ENCODE measurements around the gene ANO6.
A peak's percentile ranks its signal among the peaks of the same experiment; 100 is the strongest.

The ANO6 gene

GRCh38 chr12:45407981-45408728 is 192.3 kb downstream of the ANO6 start:
- DNase-seq (ENCODE audit: low read depth), result no peak

GRCh38 chr12:45408729-45409114 is 192.8 kb downstream of the ANO6 start:
- DNase-seq (ENCODE audit: low read depth), result no peak

- peak; percentile 60 for DNase-seq (ENCODE audit: low read depth)
These were observed 194.1 kb downstream of the ANO6 start for GRCh38 chr12:45409966-45410365.

GRCh38 chr12:45411626-45412025 is 195.7 kb downstream of the ANO6 start:
- DNase-seq (ENCODE audit: low read depth), result no peak

GRCh38 chr12:45415393-45415817 is 199.5 kb downstream of the ANO6 start:
- DNase-seq (ENCODE audit: low read depth), result peak; percentile 99

- DNase-seq (ENCODE audit: low read depth), result no peak
These were observed 200.2 kb downstream of the ANO6 start for GRCh38 chr12:45416126-45416525.

GRCh38 chr12:45418520-45418919 is 202.6 kb downstream of the ANO6 start:
- DNase-seq (ENCODE audit: low read depth), result no peak

GRCh38 chr12:45419317-45419814 is 203.5 kb downstream of the ANO6 start:
- DNase-seq (ENCODE audit: low read depth), result no peak

- DNase-seq (ENCODE audit: low read depth), result no peak
These were observed 205.8 kb downstream of the ANO6 start for GRCh38 chr12:45421736-45422135.

GRCh38 chr12:45423931-45424330 is 208.0 kb downstream of the ANO6 start:
- DNase-seq (ENCODE audit: low read depth), result no peak

- peak; percentile 55 for DNase-seq (ENCODE audit: low read depth)
These were observed 209.5 kb downstream of the ANO6 start for GRCh38 chr12:45425426-45425825.

- no peak for DNase-seq (ENCODE audit: low read depth)
These were observed 210.4 kb downstream of the ANO6 start for GRCh38 chr12:45426294-45426693.

GRCh38 chr12:45427042-45427441 is 211.1 kb downstream of the ANO6 start:
- no peak for DNase-seq (ENCODE audit: low read depth)

- no peak for DNase-seq (ENCODE audit: low read depth)
These were observed 213.9 kb downstream of the ANO6 start for GRCh38 chr12:45429831-45430230.

- no peak for DNase-seq (ENCODE audit: low read depth)
These were observed 215.2 kb downstream of the ANO6 start for GRCh38 chr12:45431126-45431525.

GRCh38 chr12:45432710-45433109 is 216.8 kb downstream of the ANO6 start:
- no peak for DNase-seq (ENCODE audit: low read depth)

GRCh38 chr12:45433441-45433868 is 217.6 kb downstream of the ANO6 start:
- no peak for DNase-seq (ENCODE audit: low read depth)

- DNase-seq (ENCODE audit: low read depth), result no peak
These were observed 218.2 kb downstream of the ANO6 start for GRCh38 chr12:45434094-45434493.

- no peak for DNase-seq (ENCODE audit: low read depth)
These were observed 220.2 kb downstream of the ANO6 start for GRCh38 chr12:45435945-45436710.

- DNase-seq (ENCODE audit: low read depth), result no peak
These were observed 223.1 kb downstream of the ANO6 start for GRCh38 chr12:45439039-45439438.

GRCh38 chr12:45446013-45446412 is 230.1 kb downstream of the ANO6 start:
- DNase-seq (ENCODE audit: low read depth), result no peak

- no peak for DNase-seq (ENCODE audit: low read depth)
These were observed 242.3 kb downstream of the ANO6 start for GRCh38 chr12:45458238-45458637.
